ENCODE data around the gene RND1. TPM values are rescaled to one million over a fixed set of nuclear protein-coding genes. Genes with fewer than 3 reads are reported as not detected.
A peak's percentile ranks its signal among the peaks of the same experiment; 100 is the strongest.
"Not testable (repeated sequence)": the region's sequence is repeated elsewhere in the genome, so short reads cannot be mapped to it uniquely, and the experiment has no call there.

The RND1 gene
- total RNA-seq = 1 to 10 TPM; 2.6 to 3.1 TPM

GRCh38 chr12:48865281-48866051 lies at the start of gene RND1:
RND1 (minus strand) TSS chr12:48865870; CDS start chr12:48865767, 103 bp downstream.
- Mint-ChIP-seq H3K27me3 (peaks cover 38% of the 10 kb centered on the region), H3K36me3 (peaks cover 10% of the 10 kb centered on the region)

GRCh38 chr12:48910196-48910595 lies 44.5 kb upstream of the RND1 start:
- H3K4me3 Mint-ChIP-seq = no peak overlapping the region

More at GRCh38 chr12:48865281-48866051, at the start of gene RND1:
- H3K27ac Mint-ChIP-seq = peak within 1 kb of the TSS; percentile 92
- peak within 1 kb of the TSS; percentile 90 for H3K4me3 Mint-ChIP-seq
- DNase-seq = peak; percentile 86
- H3K9me3 Mint-ChIP-seq = no peaks in the 10 kb centered on the region
- H3K4me1 Mint-ChIP-seq = peaks cover 21% of the 10 kb centered on the region

GRCh38 chr12:48909698-48910097 lies 44.0 kb upstream of the RND1 start:
- H3K4me1 Mint-ChIP-seq, H3K4me3 Mint-ChIP-seq, DNase-seq, H3K27ac Mint-ChIP-seq, H3K36me3 Mint-ChIP-seq, H3K27me3 Mint-ChIP-seq, H3K9me3 Mint-ChIP-seq: not testable (repeated sequence)

More at GRCh38 chr12:48910196-48910595, 44.5 kb upstream of the RND1 start:
- Mint-ChIP-seq H3K9me3 (no peaks in the 10 kb centered on the region), H3K36me3 (no peaks in the 10 kb centered on the region), H3K4me1 (no peaks in the 10 kb centered on the region), H3K27ac (no peak overlapping the region), H3K27me3 (no peaks in the 10 kb centered on the region)
- no peak for DNase-seq

- DNase-seq = no peak
- Mint-ChIP-seq H3K27ac (no peak overlapping the region), H3K36me3 (no peaks in the 10 kb centered on the region), H3K4me3 (no peak overlapping the region), H3K27me3 (no peaks in the 10 kb centered on the region), H3K9me3 (no peaks in the 10 kb centered on the region), H3K4me1 (peaks cover 7% of the 10 kb centered on the region)
Measured at GRCh38 chr12:48907245-48907644, 41.6 kb upstream of the RND1 start.

GRCh38 chr12:48903982-48904411 lies 38.3 kb upstream of the RND1 start:
- Mint-ChIP-seq H3K27ac (peak overlapping the region; percentile 48), H3K36me3 (no peaks in the 10 kb centered on the region)

GRCh38 chr12:48903363-48903981 lies 37.8 kb upstream of the RND1 start:
- no peak overlapping the region for H3K27ac Mint-ChIP-seq

More at GRCh38 chr12:48903982-48904411, 38.3 kb upstream of the RND1 start:
- peaks cover 7% of the 10 kb centered on the region for H3K4me1 Mint-ChIP-seq
- DNase-seq = peak; percentile 76
- peak overlapping the region; percentile 66 for H3K4me3 Mint-ChIP-seq
- H3K27me3 Mint-ChIP-seq = no peaks in the 10 kb centered on the region
- H3K9me3 Mint-ChIP-seq = no peaks in the 10 kb centered on the region

GRCh38 chr12:48901278-48901677 lies 35.6 kb upstream of the RND1 start:
- Mint-ChIP-seq H3K27ac (no peak overlapping the region), H3K4me3 (no peak overlapping the region), H3K4me1 (peaks cover 7% of the 10 kb centered on the region), H3K36me3 (no peaks in the 10 kb centered on the region), H3K9me3 (no peaks in the 10 kb centered on the region), H3K27me3 (peaks cover 5% of the 10 kb centered on the region)
- no peak for DNase-seq

More at GRCh38 chr12:48903363-48903981, 37.8 kb upstream of the RND1 start:
- peak overlapping the region; percentile 74 for H3K4me3 Mint-ChIP-seq
- H3K36me3 Mint-ChIP-seq = no peaks in the 10 kb centered on the region
- DNase-seq = no peak
- H3K9me3 Mint-ChIP-seq = no peaks in the 10 kb centered on the region
- H3K4me1 Mint-ChIP-seq = peaks cover 7% of the 10 kb centered on the region
- H3K27me3 Mint-ChIP-seq = peaks cover 3% of the 10 kb centered on the region

- peaks cover 8% of the 10 kb centered on the region for H3K27me3 Mint-ChIP-seq
- no peak overlapping the region for H3K4me3 Mint-ChIP-seq
- DNase-seq = no peak
- H3K27ac Mint-ChIP-seq = no peak overlapping the region
- H3K9me3 Mint-ChIP-seq = no peaks in the 10 kb centered on the region
- H3K36me3 Mint-ChIP-seq = no peaks in the 10 kb centered on the region
- peaks cover 7% of the 10 kb centered on the region for H3K4me1 Mint-ChIP-seq
Measured at GRCh38 chr12:48899651-48900050, 34.0 kb upstream of the RND1 start.

- H3K27me3 Mint-ChIP-seq = peaks cover 34% of the 10 kb centered on the region
- H3K36me3 Mint-ChIP-seq = no peaks in the 10 kb centered on the region
- no peak overlapping the region for H3K4me3 Mint-ChIP-seq
- H3K9me3 Mint-ChIP-seq = no peaks in the 10 kb centered on the region
- DNase-seq = no peak
- no peak overlapping the region for H3K27ac Mint-ChIP-seq
- peaks cover 6% of the 10 kb centered on the region for H3K4me1 Mint-ChIP-seq
Measured at GRCh38 chr12:48894271-48894670, 28.6 kb upstream of the RND1 start.

- Mint-ChIP-seq H3K36me3 (no peaks in the 10 kb centered on the region), H3K9me3 (no peaks in the 10 kb centered on the region), H3K27me3 (peaks cover 28% of the 10 kb centered on the region), H3K4me1 (peaks cover 6% of the 10 kb centered on the region), H3K4me3 (no peak overlapping the region), H3K27ac (no peak overlapping the region)
- peak; percentile 79 for DNase-seq
Measured at GRCh38 chr12:48890657-48891418, 25.2 kb upstream of the RND1 start.

GRCh38 chr12:48889679-48890078 lies 24.0 kb upstream of the RND1 start:
- no peak overlapping the region for H3K27ac Mint-ChIP-seq
- H3K4me3 Mint-ChIP-seq = no peak overlapping the region
- peaks cover 6% of the 10 kb centered on the region for H3K4me1 Mint-ChIP-seq
- no peaks in the 10 kb centered on the region for H3K9me3 Mint-ChIP-seq
- no peaks in the 10 kb centered on the region for H3K36me3 Mint-ChIP-seq
- no peak for DNase-seq
- peaks cover 26% of the 10 kb centered on the region for H3K27me3 Mint-ChIP-seq

GRCh38 chr12:48883305-48884161 lies 17.9 kb upstream of the RND1 start:
- no peak for DNase-seq
- H3K4me3 Mint-ChIP-seq = no peak overlapping the region
- H3K27me3 Mint-ChIP-seq = peaks cover 28% of the 10 kb centered on the region
- no peaks in the 10 kb centered on the region for H3K9me3 Mint-ChIP-seq
- H3K4me1 Mint-ChIP-seq = peaks cover 4% of the 10 kb centered on the region
- no peaks in the 10 kb centered on the region for H3K36me3 Mint-ChIP-seq
- no peak overlapping the region for H3K27ac Mint-ChIP-seq

GRCh38 chr12:48882972-48883304 lies 17.3 kb upstream of the RND1 start:
- Mint-ChIP-seq H3K27ac (no peak overlapping the region), H3K4me1 (peaks cover 4% of the 10 kb centered on the region), H3K36me3 (no peaks in the 10 kb centered on the region), H3K9me3 (no peaks in the 10 kb centered on the region), H3K4me3 (no peak overlapping the region), H3K27me3 (peaks cover 28% of the 10 kb centered on the region)
- no peak for DNase-seq

- H3K4me1 Mint-ChIP-seq = peaks cover 4% of the 10 kb centered on the region
- peaks cover 28% of the 10 kb centered on the region for H3K27me3 Mint-ChIP-seq
- DNase-seq = no peak
- H3K36me3 Mint-ChIP-seq = no peaks in the 10 kb centered on the region
- H3K27ac Mint-ChIP-seq = no peak overlapping the region
- no peaks in the 10 kb centered on the region for H3K9me3 Mint-ChIP-seq
- H3K4me3 Mint-ChIP-seq = no peak overlapping the region
Measured at GRCh38 chr12:48882315-48882687, 16.6 kb upstream of the RND1 start.
